Measurements from ENCODE around the gene ZNF268.
"Not testable (repeated sequence)": the region's sequence is repeated elsewhere in the genome, so short reads cannot be mapped to it uniquely, and the experiment has no call there.

The ZNF268 gene

DNA sequence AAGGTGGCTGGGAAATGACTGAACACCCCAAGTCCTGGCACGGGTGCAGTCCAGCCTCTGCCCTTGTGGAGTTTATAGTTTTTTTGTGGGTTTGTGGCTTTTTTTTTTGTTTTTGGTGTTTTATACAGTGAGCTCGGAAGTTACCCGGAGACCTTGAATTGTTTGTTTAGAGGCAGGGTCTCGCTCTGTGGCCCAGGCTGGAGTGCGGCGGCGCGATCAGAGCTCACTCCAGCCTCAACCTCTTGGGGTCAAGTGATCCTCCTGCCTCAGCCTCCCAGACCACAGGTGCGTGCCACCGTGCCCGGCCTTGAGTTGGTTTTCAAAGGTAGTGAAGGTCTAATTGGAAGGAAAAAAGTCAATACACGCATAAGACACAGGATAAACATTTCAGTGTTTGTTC is 55.3 kb downstream of the ZNF268 start:
- ATAC-seq (no peak), DNase-seq (no peak)
- H3K9me3 Mint-ChIP-seq, result peaks cover 29% of the 10 kb centered on the region
- H3K36me3 Mint-ChIP-seq (ENCODE audit: low read depth), result peaks cover 6% of the 10 kb centered on the region
- H3K4me3 Mint-ChIP-seq, result no peak overlapping the region
- no peaks in the 10 kb centered on the region for H3K4me1 Mint-ChIP-seq
- H3K27me3 Mint-ChIP-seq, result peaks cover 4% of the 10 kb centered on the region
- no peak overlapping the region for H3K27ac Mint-ChIP-seq

DNA sequence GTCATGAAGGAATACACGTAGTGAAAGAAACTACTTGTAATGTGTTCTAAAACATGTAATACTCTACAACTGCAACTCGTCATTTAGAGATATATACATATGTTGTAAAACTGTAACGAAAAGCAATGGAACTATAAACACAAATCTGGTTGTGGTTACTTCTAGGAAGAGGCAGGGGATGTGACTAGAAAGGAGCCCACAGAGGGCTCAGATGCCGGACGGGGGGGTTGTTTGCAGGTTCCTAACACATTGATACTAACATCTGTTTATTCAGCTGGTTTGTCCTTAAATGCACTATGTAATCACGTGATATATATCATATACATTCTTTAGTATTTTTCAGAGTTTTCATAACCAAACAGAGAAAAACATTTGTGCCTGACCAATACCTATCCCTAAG is 70.4 kb downstream of the ZNF268 start:
- peaks cover 2% of the 10 kb centered on the region for H3K27me3 Mint-ChIP-seq
- H3K36me3 Mint-ChIP-seq (ENCODE audit: low read depth), result no peaks in the 10 kb centered on the region
- DNase-seq (no peak), ATAC-seq (no peak)
- no peaks in the 10 kb centered on the region for H3K4me1 Mint-ChIP-seq
- no peak overlapping the region for H3K27ac Mint-ChIP-seq
- no peak overlapping the region for H3K4me3 Mint-ChIP-seq
- H3K9me3 Mint-ChIP-seq, result peaks cover 48% of the 10 kb centered on the region

DNA sequence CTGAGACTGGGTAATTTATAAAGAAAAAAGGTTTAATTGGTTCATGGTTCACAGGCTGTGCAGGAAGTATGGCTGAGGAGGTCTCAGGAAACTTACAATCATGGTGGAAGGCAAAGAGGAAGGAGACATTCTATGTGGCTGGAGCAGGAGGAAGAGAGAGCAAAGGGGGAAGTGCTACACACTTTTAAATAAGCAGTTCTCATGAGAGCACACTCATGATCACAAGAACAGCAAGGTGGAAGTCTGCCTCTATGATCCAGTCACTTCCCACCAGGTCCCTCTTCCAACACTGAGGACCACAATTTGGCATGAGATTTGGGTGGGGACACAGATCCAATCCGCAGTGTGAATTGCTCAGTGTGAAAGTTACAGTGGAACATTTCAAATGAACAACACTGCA is 74.5 kb downstream of the ZNF268 start:
- H3K9me3 Mint-ChIP-seq, result peaks cover 47% of the 10 kb centered on the region
- not testable (repeated sequence) for H3K36me3 Mint-ChIP-seq (ENCODE audit: low read depth); H3K4me3 Mint-ChIP-seq; DNase-seq; ATAC-seq; H3K4me1 Mint-ChIP-seq; H3K27ac Mint-ChIP-seq; H3K27me3 Mint-ChIP-seq

DNA sequence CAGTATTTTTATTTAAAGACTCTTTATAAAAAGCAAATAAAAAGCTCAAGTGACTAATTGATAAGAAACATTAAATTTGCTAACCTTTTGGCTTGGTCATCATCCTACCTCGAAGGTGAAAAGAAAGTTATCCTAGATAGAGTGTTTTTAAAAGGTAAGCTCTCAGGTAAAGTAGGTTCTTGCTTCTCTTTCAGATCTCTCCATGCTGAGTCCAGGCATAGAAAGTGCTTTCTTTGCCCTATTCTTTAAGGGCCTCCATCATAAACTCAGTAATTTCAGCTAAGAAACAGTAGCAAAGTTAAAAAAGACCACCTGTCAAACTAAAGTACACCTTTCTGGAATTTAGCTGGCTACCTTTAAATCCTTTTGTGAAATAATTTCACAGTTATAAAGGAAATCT is 75.0 kb downstream of the ZNF268 start:
- Mint-ChIP-seq H3K27ac (no peak overlapping the region), H3K4me1 (no peaks in the 10 kb centered on the region), H3K9me3 (peaks cover 44% of the 10 kb centered on the region), H3K36me3 (ENCODE audit: low read depth) (no peaks in the 10 kb centered on the region), H3K27me3 (no peaks in the 10 kb centered on the region), H3K4me3 (no peak overlapping the region)
- ATAC-seq (no peak), DNase-seq (no peak)

DNA sequence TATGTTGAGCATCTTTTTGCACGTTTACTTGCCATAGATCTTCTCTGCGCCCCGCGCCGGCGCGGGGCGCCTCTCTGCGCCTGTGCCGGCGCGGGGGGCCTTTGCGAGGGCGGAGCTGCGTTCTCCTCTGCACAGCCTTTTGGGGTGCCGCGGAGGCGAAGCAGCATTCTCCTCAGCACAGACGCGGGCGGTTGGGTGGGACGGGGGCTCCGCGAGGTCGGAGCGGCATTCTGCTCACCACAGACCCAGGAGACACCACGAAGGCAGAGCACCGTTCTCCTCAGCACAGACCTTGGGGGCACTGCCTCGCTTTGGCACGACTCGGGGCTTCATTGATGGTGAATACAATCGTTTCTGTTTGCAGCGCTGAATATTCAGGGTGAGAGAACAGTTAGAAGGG is 82.9 kb downstream of the ZNF268 start:
- H3K4me3 Mint-ChIP-seq, result no peak overlapping the region
- DNase-seq (no peak), ATAC-seq (no peak)
- no peaks in the 10 kb centered on the region for H3K4me1 Mint-ChIP-seq
- H3K27ac Mint-ChIP-seq, result no peak overlapping the region
- peaks cover 9% of the 10 kb centered on the region for H3K9me3 Mint-ChIP-seq
- H3K36me3 Mint-ChIP-seq (ENCODE audit: low read depth), result no peaks in the 10 kb centered on the region
- H3K27me3 Mint-ChIP-seq, result no peaks in the 10 kb centered on the region

Measured in activated naive CD8-positive, alpha-beta T cell treated with anti-CD3 and anti-CD28 coated beads, Interleukin-2, amount 50 U/mL, for 24 hours (primary cell).